Pancreas (tissue), 10 donors: Measurements from ENCODE around the gene SUGP1. TPM values are rescaled to one million over a fixed set of nuclear protein-coding genes. Genes with fewer than 3 reads are reported as not detected.
A peak's percentile ranks its signal among the peaks of the same experiment; 100 is the strongest.

Source experiments
- ATAC-seq, 4 donors: fragments of 200-7000 bp; cut with Tn5 transposase; one replicate each; pipeline versions ENCODE4 v1.8.0 to v1.9.1; 2020; ENCODE audit warnings: mild to moderate bottlenecking in 4 of 4, moderate library complexity in 4 of 4
- DNase-seq, 6 donors: peaks; one replicate each; pipeline ENCODE4 v3.0.0-alpha.2; 2020
- FAIRE-seq: peaks from 2 replicates; lab custom pipeline; 2012; peaks lifted over from hg19 to GRCh38; lab: Jason Lieb, UNC
- H3K27ac ChIP-seq, 4 donors: fragments of 200-600 bp; sonication (generic); 1 replicate in 3 of 4; 2 replicates in 1 of 4; pipeline versions ENCODE4 v1.5.0 to v1.8.0; 2020
- H3K27me3 ChIP-seq, 4 donors: fragments of 200-600 bp; one replicate each; pipeline ENCODE4 v1.8.0; 2021
- H3K36me3 ChIP-seq, 3 donors: fragments of 200-600 bp; sonication (generic) in 1 of 3; one replicate each; pipeline versions ENCODE4 v1.5.0 to v1.8.0; 2020 to 2021
- H3K4me1 ChIP-seq, 3 donors: fragments of 200-600 bp; one replicate each; pipeline ENCODE4 v1.8.0; 2021
- H3K4me3 ChIP-seq, 4 donors: fragments of 200-600 bp; sonication (generic) in 2 of 4; one replicate each; pipeline versions ENCODE4 v1.5.0 to v1.8.0; 2020 to 2021
- H3K9me3 ChIP-seq, 4 donors: fragments of 200-600 bp; one replicate each; pipeline ENCODE4 v1.8.0; 2021
- WGBS, 2 donors: extraction: QIAGEN DNeasy Blood & Tissue Kit; methylation state at CpG; one replicate each; pipeline ENCODE4 v1.1.7; 2013; 5-methylcytosine and 5-hydroxymethylcytosine counted together
- intact Hi-C, 3 donors: fragments of 100-400 bp; cut with DNase I; formaldehyde crosslinking; loops; one replicate each; pipeline versions ENCODE4 v1.11.1 to v1.14.2; 2022
- polyA plus RNA-seq, 2 donors: library from polyadenylated mRNA; stranded (reverse); fragments of 200-250 nt; gene quantifications; one replicate each; pipeline ENCODE4 v1.2.3, GENCODE V29; 2013
- total RNA-seq, 6 donors: library from RNA; stranded (reverse); fragmentation: NEBNext Ultra II Directional in 4 of 6; extraction: Animal tissue kit (Norgen Biotek cat#: 25700) in 4 of 6; gene quantifications; one replicate each; pipeline versions ENCODE4 v1.2.1 to v1.2.4, GENCODE V29; 2021 to 2023
- TF ChIP-seq, protein P1 (sequence below), 4 donors: fragments of 200-600 bp; sonication (generic) in 3 of 4; IDR thresholded peaks; one replicate each; pipeline versions ENCODE4 v1.5.0 to v1.8.0; 2021; ENCODE audit warnings: antibody characterized with exemption in 4 of 4
- donor health status: healthy with polysubstance abuse.
- donor health status: DM: no; HTN: no; CAD: no; lungs with moderate emphysema.
- donor health status: DM: no; HTN: no; CAD: no.
- donor health status: control.
- donor health status: control.
- donor health status: Bipolar disorder and iron deficiency.
- donor health status: DM: yes; HTN: yes; CAD: no.
- donor health status: DM: no; HTN: no; CAD: no.
- donor health status: DM: no; HTN: no; CAD: no.
- donor health status: DM: yes; HTN: yes; CAD: no.

SUGP1 gene
- total and polyA plus RNA-seq, 8 donors = 14.6 to 50.3 (median 21.4) TPM

DNA sequence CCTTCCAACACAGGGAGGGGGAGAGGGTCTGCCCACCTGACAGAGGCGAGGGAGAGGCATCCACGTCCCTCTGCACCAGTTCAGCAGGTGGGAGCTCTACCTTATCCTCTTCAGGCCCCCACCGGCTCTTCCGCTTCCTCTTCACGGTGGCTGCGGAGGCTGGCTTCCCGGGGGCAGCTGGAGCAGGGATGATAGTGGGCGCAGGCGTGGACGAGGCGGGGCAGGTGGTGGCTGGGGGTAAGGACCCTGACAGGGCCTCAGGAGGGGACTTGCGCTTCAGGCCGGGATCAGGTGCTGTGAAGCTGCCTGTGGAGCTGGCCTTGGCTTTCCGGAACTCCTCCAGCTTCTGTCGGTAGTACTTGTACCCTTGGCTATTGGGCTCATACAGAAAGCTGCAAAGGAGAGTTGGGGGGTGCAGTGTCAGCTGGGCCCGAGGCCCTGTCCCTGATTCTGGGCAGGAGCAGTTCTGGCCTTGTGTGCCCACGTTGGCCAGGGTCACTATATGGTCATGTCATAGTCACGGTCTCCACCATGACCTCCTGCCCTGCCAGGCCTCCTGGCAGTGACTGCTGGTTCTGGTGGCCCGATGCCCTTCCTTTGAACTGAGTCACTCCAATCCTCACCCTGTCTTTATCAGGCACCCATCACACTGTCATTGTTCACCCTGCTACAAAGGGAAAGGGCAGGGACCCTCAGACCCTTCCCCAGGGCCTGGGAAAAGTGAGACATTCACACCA lies 23.2 kb downstream of the SUGP1 start:
- no peaks in the 10 kb centered on the region for H3K9me3 ChIP-seq
- H3K36me3 ChIP-seq = peaks cover 0 to 33% (median 0%) of the 10 kb centered on the region in 3 donors
- ATAC-seq (peak in 2 of 4 donors; percentile 14 to 17), FAIRE-seq (no peak), DNase-seq (no peak)
- no peak overlapping the region for H3K27ac ChIP-seq
- intact Hi-C loops = no loop called here
- TF ChIP-seq, protein P1, sequence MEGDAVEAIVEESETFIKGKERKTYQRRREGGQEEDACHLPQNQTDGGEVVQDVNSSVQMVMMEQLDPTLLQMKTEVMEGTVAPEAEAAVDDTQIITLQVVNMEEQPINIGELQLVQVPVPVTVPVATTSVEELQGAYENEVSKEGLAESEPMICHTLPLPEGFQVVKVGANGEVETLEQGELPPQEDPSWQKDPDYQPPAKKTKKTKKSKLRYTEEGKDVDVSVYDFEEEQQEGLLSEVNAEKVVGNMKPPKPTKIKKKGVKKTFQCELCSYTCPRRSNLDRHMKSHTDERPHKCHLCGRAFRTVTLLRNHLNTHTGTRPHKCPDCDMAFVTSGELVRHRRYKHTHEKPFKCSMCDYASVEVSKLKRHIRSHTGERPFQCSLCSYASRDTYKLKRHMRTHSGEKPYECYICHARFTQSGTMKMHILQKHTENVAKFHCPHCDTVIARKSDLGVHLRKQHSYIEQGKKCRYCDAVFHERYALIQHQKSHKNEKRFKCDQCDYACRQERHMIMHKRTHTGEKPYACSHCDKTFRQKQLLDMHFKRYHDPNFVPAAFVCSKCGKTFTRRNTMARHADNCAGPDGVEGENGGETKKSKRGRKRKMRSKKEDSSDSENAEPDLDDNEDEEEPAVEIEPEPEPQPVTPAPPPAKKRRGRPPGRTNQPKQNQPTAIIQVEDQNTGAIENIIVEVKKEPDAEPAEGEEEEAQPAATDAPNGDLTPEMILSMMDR (IDR thresholded peaks at IDR 0.05) = no peak
- no peaks in the 10 kb centered on the region for H3K4me1 ChIP-seq
- no peaks in the 10 kb centered on the region for H3K27me3 ChIP-seq
- 86 to 89% methylated on average over 19 of the region's 19 CpGs for WGBS, 2 donors
- no peak overlapping the region for H3K4me3 ChIP-seq

DNA sequence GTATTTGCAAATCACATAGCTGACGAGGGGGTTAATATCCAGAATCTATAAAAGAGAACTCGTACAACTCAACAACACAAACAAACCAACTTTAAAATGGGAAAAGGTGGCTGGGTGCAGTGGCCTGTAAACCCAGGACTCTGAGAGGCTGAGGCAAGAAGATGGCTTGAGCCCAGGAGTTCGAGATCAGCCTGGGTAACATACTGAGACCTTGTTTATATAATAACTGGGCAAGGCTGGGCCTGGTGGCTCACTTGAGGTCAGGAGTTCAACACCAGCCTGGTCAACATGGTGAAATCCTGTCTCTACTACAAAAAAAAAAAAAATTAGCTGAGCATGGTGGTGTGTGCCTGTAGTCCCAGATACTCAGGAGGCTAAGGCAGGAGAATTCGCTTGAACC lies 25.4 kb downstream of the SUGP1 start:
- TF ChIP-seq, protein P1 (IDR thresholded peaks at IDR 0.05) = no peak
- no peaks in the 10 kb centered on the region for H3K4me1 ChIP-seq
- WGBS, 2 donors = 90 to 91% methylated on average over 4 of the region's 4 CpGs
- intact Hi-C loops = no loop called here
- H3K27ac ChIP-seq = no peak overlapping the region
- no peak for FAIRE-seq
- H3K27me3 ChIP-seq = no peaks in the 10 kb centered on the region
- no peak overlapping the region for H3K4me3 ChIP-seq
- ATAC-seq = no peak
- H3K9me3 ChIP-seq = no peaks in the 10 kb centered on the region
- no peak for DNase-seq
- H3K36me3 ChIP-seq = peaks cover 0 to 22% (median 0%) of the 10 kb centered on the region in 3 donors

DNA sequence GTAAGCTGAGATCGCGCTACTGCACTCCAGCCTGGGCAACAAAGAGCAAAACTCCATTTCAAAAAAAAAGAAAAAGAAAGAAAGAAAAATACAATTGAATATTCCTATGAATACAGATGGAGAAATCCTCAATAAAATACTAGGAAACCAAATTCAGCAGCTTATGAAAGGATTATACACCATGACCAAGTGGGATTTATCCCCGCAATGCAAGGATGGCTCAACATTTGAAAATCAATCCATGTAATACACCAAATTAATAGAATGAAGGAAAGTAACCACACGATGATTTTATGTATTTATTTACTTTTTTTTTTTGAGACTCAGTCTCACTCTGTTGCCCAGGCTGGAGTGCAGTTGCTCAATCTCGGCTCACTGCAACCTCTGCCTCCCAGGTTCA lies 27.7 kb downstream of the SUGP1 start:
- no peaks in the 10 kb centered on the region for H3K9me3 ChIP-seq
- H3K4me3 ChIP-seq = no peak overlapping the region
- FAIRE-seq (no peak), DNase-seq (no peak), ATAC-seq (no peak)
- intact Hi-C loops = no loop called here
- no peak overlapping the region for H3K27ac ChIP-seq
- peaks cover 0 to 31% (median 0%) of the 10 kb centered on the region in 3 donors for H3K36me3 ChIP-seq
- 94 to 98% methylated on average over 5 of the region's 5 CpGs for WGBS, 2 donors
- TF ChIP-seq, protein P1 (IDR thresholded peaks at IDR 0.05) = no peak
- H3K27me3 ChIP-seq = no peaks in the 10 kb centered on the region
- H3K4me1 ChIP-seq = no peaks in the 10 kb centered on the region

DNA sequence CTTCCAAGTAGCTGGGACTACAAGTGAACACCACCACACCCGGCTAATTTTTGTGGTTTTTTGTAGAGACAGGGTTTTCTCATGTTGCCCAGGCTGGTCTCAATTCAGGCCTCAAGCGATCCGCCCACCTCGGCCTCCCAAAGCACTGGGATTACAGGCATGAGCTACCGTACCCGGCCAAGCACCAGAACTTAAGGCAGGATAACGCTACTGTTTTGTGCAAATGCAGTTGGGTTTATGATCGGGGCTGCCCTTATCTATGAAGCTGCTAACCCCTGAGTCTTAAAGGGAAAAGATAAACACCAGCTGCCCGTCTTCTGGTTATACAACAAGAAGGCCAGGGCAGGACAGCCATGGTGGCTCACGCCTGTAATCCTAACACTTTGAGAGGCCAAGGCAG lies 34.6 kb downstream of the SUGP1 start:
- intact Hi-C loops = no loop called here
- 96 to 97% methylated on average over 10 of the region's 10 CpGs for WGBS, 2 donors

More for the DNA sequence above, 34.6 kb downstream of the SUGP1 start:
- no peaks in the 10 kb centered on the region for H3K27me3 ChIP-seq
- FAIRE-seq = no peak
- H3K27ac ChIP-seq = no peak overlapping the region
- TF ChIP-seq, protein P1 (IDR thresholded peaks at IDR 0.05) = no peak
- no peaks in the 10 kb centered on the region for H3K4me1 ChIP-seq
- no peak overlapping the region for H3K4me3 ChIP-seq
- no peaks in the 10 kb centered on the region for H3K9me3 ChIP-seq
- ATAC-seq = no peak
- no peak for DNase-seq
- H3K36me3 ChIP-seq = peaks cover 0 to 19% (median 0%) of the 10 kb centered on the region in 3 donors
